AG04449 (cell line): ENCODE measurements around the gene RIMKLA.
A peak's percentile ranks its signal among the peaks of the same experiment; 100 is the strongest.

Experiments used
- CTCF ChIA-PET: fragments of 350-600 bp; formaldehyde crosslinking; extraction: SDS; loops from one replicate; lab custom pipeline; 2021; ENCODE audit warnings: antibody characterized with exemption; lab: Yijun Ruan, JAX
- POLR2A ChIA-PET: fragments of 400-600, 350-600 bp; formaldehyde crosslinking; extraction: SDS; loops from one replicate; lab custom pipeline; 2020; ENCODE audit warnings: antibody characterized with exemption, inconsistent platforms; lab: Yijun Ruan, JAX
- DNase-seq: peaks from one replicate; pipeline ENCODE4 v3.0.0-alpha.2; 2010; ENCODE audit warnings: low read depth, low spot score
- H3K4me3 ChIP-seq: 2 replicates; pipeline ENCODE4 v1.5.1; 2011; ENCODE audit warnings: low read depth, mild to moderate bottlenecking, control low read depth, low read length
- CTCF ChIP-seq: IDR thresholded peaks from one replicate; pipeline ENCODE4 v1.5.1; 2011; ENCODE audit warnings: mild to moderate bottlenecking, moderate library complexity, low read length, control low read depth, inconsistent platforms; ENCODE audit not compliant: insufficient read depth; ENCODE audit errors: missing control alignments

The RIMKLA gene

DNA sequence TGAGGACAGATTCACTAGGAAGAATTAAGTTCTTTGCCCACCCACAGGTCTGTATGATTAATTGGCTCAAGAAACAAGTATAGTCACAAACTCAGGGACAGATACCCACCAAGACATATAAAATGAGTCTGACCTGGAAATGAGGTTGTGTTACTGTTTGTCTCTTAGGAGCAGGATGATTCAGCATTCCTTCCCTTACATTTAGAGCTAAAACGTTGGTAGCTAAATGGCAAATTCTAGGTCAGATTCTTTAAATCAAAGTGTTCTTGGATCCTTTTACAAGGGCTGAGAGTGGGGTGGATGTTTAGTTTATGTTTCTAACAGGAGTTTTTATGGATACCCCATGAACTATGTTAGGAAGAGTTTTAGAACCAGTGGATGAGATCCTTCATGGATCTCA is 4.7 kb downstream of the RIMKLA start:
- DNase-seq = peak; percentile 16
- ChIA-PET POLR2A (no interaction called here), CTCF (no interaction called here)
- H3K4me3 ChIP-seq = no peak overlapping the region
- TF ChIP-seq CTCF = no peak

DNA sequence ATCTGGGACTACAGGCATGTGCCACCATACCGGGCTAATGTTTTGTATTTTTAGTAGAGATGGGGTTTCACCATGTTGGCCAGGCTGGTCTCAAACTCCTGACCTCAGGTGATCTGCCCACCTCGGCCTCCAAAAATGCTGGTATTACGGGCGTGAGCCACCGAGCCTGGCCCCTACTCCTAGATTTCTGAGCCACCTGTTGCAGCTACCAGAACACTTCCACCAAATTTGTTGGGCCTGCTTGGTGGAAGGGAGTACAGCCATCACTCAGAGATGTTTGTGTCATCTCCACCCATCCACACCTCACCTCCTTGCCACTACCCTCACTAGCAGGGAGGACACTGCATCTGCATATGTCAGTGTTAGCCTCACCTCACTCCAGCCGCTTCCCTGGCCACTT is 5.5 kb downstream of the RIMKLA start:
- POLR2A ChIA-PET = no interaction called here
- no peak for DNase-seq
- TF ChIP-seq CTCF = no peak

GRCh38 chr1:42392255-42392654 is 11.7 kb downstream of the RIMKLA start:
- ChIA-PET CTCF (no interaction called here), POLR2A (no interaction called here)
- no peak overlapping the region for H3K4me3 ChIP-seq
- DNase-seq = no peak
- no peak for TF ChIP-seq CTCF

More for the DNA sequence above, 5.5 kb downstream of the RIMKLA start:
- CTCF ChIA-PET = no interaction called here
- H3K4me3 ChIP-seq = no peak overlapping the region

DNA sequence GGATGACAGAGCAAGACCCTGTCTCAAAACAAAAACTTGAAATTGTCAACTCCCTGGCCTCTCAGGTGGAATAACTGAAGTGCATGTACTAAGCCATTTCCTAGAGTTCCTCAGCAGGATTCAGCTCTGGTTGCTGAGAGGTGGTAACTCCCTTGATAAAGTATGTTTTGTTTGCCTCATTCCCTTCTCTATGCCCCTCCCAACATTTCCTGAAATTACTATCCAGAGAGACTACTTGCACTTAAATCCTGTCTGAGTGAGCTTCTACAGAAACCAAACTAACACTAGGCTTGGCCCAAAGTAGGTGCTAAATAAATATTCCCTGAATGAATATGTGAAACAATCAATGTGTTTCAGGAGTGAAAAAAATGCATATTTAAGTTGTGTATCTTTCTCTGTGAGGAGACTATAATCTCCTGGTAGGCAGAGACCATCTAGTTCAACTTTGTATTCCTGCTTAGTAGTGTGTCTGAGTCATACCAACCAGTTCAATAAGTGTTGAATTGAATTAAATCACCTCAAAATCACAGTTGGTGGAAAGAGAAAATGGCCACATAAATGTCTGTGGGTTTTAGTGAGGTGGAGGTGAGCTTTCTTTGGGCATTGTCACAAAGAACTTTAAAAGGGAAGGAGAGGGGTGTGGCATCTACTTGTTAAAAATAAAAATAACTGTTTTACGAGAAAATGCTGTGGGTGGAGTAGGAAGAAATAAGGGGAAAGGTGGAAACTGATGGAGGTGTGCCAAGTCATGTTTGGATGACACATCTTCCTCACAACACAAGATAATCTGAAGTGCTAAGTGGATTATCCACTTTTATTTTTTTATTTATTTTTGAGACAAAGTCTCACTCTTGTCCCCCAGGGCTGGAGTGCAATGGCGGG is 12.6 kb downstream of the RIMKLA start:
- no peak for TF ChIP-seq CTCF
- ChIA-PET CTCF (no interaction called here), POLR2A (no interaction called here)
- no peak overlapping the region for H3K4me3 ChIP-seq
- DNase-seq = no peak

DNA sequence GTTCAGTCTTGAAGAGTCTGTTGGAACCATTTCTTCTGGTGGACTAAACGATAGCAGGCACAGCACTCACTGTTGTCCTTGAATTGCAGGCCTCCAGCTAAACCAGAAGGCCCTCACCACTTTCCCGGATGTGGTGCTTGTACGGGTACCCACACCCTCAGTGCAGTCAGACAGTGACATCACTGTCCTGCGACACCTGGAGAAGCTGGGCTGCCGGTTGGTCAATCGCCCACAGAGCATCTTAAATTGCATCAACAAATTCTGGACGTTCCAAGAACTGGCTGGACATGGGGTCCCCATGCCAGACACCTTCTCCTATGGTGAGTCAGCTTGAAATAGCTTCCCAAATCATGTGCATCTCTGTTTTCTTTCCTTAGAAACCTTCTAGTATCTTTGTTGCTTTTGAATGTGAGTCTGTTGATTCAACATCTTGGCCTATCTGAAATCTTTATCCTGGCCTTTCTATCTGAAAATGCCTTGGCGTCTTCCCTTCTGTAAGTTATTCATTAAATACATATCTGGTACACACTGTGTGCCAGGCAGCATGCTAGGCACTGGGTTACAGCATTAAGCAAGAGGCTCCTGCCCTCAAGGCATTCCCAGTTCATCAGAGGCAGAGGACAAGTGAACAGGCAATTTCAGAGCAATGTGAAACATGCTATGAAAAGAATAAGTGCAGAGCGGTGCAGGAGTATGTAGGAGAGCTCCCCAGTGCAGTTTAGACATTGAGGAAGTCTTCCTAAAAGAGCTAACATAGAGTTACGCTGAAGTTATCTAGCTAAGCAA is 18.9 kb downstream of the RIMKLA start:
- no peak overlapping the region for H3K4me3 ChIP-seq
- ChIA-PET CTCF (no interaction called here), POLR2A (no interaction called here)
- DNase-seq = no peak
- TF ChIP-seq CTCF = no peak

DNA sequence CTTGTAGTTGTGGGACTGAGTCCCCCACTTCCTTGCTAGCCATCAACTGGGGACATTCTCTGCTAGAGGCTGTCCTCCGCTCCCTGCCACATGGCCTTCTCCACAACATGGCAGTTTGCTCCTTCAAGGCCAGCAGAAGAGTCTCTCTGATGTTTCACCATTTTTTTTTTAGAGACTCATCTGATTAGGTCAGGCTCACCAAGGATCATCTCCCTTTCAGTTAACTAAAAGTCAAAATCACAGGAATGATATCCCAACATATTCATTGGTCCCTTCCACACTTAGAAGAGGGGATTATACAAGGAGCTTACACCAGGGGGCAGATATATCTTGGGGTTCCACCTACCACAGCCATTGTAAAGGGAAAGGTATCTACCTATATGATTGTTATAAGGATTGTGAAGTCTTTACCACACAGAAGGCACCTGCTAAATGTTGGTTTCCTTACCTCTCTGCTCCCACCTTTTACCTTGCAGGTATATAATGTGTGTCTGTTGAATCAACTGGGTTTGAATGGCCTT is 23.3 kb downstream of the RIMKLA start:
- POLR2A ChIA-PET = no interaction called here
- TF ChIP-seq CTCF = no peak
- CTCF ChIA-PET = no interaction called here
- no peak for DNase-seq
- H3K4me3 ChIP-seq = no peak overlapping the region
